HL-60/S4 treated with retinoic acid at 250 ng/mL for 4 days and 3 days (cell line): ENCODE data around the gene DFFA.
"Not testable (repeated sequence)": the region's sequence is repeated elsewhere in the genome, so short reads cannot be mapped to it uniquely, and the experiment has no call there.

ENCODE experiments used
- in situ Hi-C: fragments of 300-500 bp; cut with MboI; formaldehyde crosslinking; loops from 2 replicates; pipeline ENCODE4 v1.7.0; 2022; ENCODE audit warnings: low sequenced_read_pairs

Gene DFFA

DNA sequence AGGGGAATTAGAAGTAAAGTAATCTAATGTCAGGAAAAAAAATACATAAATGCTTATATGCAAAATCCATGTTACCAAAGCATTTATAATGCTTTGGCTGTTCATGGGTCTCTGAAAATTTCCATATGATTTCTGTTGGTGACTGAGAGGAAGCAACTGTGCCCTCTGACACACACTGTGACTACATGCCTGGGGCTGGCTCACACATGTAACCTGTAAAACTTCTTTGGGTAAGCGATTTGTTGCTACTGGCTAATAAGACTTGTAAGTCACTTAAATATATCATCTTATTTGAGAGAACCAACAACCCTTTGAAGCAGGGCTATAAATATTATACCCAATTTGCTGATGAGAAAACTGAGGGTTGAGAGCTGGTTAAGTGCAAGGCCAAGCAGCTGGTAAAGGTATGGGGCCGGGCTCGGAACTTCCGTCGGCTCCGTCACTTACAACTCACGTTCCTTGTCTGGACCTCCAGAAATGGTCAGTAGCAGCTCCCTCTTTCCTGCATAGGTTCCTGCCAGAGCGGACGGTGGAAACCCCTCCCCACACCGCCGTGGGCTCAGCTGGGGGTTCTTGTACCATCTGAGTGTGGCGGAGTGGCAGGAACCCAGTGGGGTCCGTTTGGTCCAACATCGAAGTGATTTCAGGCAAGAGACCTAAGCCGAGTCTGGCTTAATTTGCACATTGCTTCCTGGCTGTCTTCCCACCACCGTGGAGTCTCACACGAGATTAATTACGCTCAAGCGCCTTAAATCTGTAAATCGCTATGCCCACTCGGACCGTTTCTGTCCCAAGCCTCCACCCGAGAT is 714 bp downstream of the DFFA start:
- in situ Hi-C loops, result no loop called here

- in situ Hi-C loops, result no loop called here
Observed at GRCh38 chr1:10470043-10470442, 2.3 kb downstream of the DFFA start.

DNA sequence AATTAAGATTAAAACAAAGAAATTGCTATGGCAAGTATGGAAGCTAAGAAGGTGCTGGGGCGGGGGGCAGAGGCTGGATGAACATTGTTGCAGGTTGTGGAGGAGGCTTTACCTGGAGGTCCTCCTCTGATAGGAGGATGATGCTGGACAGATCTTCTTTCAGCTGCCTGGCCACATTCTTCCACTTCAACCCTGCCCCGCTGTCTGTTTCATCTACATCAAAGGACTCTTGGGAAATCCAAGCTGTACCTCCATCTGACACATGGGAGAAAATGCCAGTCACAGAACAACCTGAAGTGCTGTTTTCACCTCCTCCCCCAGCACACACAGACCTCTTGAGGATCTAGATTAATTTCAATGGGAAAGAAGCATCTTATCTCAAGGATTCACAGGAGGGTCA is 5.3 kb downstream of the DFFA start:
- in situ Hi-C loops, result no loop called here

DNA sequence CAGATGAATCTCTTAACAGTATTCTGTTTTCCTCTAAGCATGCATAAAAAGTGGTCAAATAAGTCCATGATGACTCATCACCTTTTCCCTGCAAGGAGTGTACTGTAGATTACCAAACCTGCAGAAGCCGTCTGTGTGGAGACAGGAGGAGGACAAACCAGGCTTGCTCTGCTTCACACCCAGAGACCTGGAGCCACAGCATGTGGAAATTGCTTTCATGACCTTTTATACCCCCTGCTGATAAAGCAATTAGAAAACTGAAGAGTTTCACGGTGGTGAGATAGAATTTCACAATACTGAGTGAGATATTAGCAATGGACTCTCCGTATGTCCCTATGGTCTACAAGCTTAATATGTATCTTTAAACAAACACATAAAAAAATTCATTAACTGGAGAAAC is 13.1 kb downstream of the DFFA start:
- in situ Hi-C loops, result no loop called here

GRCh38 chr1:10457875-10458274 is 14.5 kb downstream of the DFFA start:
- in situ Hi-C loops, result no loop called here

- in situ Hi-C loops, result not testable (repeated sequence)
Observed at GRCh38 chr1:10457462-10457861, 14.9 kb downstream of the DFFA start.

- in situ Hi-C loops, result no loop called here
Observed at GRCh38 chr1:10456661-10457060, 15.7 kb downstream of the DFFA start.

- in situ Hi-C loops, result no loop called here
Observed at GRCh38 chr1:10456048-10456447, 16.3 kb downstream of the DFFA start.

DNA sequence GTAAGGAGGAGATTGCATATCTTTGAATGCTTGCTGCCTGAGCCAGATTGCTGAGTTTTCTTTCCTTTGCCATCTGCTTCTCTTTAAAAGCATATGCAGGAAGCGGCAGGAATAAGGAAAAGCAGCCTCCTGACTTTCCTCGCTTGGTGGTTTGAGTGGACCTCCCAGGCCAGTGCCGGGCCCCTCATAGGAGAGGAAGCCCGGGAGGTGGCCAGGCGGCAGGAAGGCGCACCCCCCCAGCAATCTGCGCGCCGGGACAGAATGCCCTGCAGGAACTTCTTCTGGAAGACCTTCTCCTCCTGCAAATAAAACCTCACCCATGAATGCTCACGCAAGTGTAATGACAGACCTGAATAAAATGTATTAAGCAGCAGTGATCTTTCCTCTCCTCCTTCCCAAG is 21.0 kb downstream of the DFFA start:
- in situ Hi-C loops, result no loop called here

DNA sequence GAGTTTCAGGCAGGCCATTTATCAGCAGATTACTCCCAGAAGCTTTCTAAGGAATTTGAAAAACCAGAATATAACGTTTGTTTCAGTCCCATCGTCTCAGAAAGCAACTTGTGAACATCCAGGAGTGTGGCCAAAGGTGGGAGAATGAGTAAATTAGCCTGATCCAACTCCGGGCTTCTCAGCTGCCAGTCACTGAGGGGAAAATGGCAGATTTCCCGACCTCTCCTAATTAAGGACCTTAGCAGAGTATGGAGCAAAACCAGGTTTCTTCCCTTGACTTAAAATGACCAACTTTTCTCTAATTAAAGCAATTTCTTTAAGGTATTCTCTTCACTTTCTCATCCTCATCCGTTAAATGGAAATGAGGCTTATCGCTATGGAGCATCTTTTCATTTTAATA is 21.5 kb downstream of the DFFA start:
- in situ Hi-C loops, result no loop called here

DNA sequence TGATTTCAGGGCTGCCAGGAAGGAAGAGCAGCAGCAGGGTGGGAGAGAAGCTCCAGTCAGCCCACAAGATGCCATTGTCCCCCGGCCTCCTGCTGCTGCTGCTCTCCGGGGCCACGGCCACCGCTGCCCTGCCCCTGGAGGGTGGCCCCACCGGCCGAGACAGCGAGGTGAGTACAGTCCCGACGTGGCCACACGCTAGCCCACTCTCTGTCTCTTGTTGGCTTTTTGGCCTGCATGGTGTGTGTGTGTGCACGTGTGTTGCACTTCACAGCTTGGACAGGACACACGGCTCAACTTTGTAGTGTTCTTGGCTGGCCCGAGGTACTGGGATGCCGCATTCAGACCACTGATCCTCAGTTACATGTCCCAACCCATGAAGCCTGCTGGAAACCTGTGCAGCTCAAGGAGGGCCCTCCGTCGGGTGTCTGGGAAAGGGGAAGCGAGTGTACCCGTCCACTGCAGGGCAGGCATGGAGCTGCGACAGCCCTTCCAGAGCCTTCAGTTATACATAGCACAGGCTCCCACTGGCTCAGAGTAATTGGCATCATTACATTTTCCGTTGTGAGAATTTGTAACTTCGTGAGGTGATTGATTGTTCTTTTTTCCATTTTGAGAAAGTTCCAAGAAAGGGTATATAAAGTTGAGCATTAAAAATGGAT is 22.0 kb downstream of the DFFA start:
- in situ Hi-C loops, result no loop called here

DNA sequence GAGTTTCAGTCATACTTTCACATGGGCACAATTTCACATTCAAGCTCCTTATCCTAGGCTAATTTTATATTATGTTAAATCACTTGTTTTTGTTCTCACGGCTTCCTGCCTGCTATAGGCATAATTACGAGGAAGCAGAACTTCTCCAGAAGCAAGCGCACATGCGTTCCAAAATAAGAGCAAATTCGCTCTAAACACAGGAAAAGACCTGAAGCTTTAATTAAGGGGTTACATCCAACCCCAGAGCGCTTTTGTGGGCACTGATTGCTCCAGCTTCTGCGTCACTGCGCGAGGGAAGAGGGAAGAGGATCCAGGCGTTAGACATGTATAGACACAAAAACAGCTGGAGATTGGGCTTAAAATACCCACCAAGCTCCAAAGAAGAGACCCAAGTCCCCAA is 22.6 kb downstream of the DFFA start, which contains the start of gene CORT:
Gene CORT (plus strand): TSS at position 281 of the 400 bp plus-strand sequence. CDS start 193 bp downstream, outside the sequence.
- in situ Hi-C loops, result no loop called here

DNA sequence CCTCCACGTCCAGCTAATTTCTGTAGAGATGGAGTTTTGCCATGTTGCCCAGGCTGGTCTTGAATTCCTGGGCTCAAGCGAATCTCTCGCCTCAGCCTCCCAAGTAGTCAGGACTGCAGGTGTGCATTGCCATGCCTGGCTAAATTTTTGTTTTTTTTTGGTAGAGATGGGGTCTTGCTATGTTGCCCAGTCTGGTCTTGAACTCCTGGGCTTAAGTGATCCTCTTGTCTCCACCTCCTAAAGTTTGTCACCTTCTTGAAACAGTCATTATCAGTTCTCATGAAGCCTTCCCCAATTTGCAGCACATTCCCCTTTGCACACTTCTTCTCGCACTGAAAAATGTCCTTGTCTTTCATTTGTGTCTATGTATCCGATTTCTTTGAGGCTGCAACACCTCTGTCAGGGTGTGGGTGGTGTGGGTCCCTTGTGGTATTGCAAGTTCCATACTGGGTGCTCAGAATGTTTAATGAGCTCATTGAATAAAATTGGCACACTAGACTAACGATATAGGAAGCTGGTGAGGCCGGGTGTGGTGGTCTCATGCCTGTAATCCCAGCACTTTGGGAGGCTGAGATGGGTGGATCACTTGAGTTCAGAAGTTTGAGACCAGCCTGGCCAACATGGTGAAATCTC is 25.4 kb downstream of the DFFA start:
- in situ Hi-C loops, result no loop called here

DNA sequence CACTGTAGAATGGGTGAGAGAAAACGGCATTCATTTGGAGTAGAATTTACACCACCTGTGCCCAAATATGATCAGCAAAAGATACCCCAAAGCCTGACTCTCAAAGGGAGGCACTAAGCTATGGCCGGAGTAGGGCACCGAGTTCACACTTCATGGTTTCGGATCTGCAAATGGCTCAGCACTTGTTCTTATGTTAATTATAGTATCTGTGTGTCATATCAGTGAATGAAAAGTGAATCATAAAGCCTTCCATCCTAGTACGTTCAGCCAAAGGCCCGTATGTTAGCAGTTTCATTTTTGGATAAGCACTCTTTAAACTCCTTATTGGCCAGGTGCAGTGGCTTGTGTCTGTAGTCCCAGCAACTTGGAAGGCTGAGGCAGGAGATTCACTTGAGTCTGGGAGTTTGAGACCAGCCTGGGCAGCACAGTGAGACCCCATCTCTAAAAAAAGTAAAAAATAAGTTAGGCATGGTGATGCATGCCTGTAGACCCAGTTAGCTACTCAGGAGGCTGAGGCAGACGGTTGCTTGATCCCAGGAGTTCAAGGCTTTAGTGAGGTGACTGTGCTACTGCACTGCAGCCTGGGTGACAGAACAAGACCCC is 27.4 kb downstream of the DFFA start:
- in situ Hi-C loops, result no loop called here

DNA sequence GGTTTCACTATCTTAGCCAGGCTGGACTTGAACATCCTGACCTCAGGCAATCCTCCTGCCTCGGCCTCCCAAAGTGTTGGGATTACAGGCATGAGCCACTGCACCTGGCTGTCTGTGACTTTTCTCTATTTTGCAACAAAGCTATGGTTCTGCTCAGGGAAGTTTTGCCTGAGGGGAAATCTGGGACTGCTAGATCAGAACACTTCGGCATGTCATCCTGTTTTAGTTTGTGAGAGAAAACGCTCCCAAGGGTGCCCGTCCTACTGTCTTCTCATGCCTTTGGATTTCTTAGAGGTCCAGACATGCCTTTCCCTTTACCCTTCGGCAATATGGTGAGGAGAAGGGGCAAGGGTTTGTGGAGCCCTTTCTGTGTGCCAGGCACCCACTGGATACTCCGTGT is 28.1 kb downstream of the DFFA start:
- in situ Hi-C loops, result no loop called here

- in situ Hi-C loops, result no loop called here
Observed at GRCh38 chr1:10440794-10441193, 31.5 kb downstream of the DFFA start.

GRCh38 chr1:10440305-10440704 is 32.0 kb downstream of the DFFA start:
- in situ Hi-C loops, result no loop called here

DNA sequence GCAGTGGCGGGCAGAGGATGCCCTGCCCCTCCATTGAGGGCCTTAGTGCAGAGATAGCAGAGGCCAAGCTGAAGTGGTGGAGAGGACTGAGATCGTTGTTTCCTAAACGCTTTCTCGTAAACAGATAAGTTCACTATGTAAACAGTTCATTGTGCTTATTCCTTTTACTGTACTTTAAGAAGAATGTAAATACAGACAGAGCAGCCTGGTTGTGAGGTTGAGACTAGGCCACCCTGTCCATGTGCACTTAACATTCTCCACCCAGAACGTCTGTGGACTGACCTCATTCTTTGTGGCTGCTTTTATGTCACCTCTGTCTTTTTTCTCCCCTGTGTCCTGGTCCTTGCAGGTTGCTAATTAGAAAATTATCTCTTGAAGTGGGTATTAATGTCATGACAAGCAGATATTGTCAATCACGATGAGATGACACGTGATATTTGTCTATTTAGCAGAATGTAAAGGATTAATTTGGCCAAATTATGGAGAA is 33.6 kb downstream of the DFFA start:
- in situ Hi-C loops, result no loop called here

DNA sequence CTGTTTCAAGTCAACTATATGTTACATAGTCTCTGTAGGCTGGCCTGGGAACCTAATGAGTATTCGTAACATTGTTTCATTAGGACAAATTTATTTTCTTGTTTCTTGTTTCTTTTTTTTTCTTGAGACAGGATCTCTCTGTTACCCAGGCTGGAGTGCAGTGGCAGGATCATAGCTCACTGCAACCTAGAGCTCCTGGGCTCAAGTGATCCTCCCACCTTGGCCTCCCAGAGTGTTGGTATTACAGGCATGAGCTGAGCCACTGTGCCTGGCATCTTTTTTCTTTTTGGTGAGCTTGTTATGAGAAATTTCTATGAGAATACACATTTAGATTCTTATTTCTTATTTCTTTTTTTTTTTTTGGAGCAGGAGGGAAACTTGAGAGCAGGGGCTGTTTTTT is 35.3 kb downstream of the DFFA start:
- in situ Hi-C loops, result no loop called here

DNA sequence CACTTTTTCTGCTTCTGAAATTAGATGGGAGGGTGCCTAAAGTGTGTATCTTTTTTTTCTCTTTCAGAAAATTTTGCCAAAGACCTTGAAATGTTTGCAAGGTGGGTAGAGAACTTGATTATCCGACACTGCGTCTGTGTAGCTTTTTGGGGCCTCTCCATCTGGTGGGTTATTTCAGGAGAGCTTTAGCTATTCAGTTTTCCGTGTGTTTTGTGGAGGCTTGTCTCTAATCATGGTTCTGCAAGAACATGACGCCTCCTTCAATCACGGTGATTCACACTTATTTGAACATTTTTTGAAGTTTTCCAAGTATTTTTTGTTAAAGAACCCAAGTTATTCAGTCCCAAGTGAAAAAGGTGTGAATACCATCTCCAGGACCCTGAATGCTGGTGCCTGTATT is 37.7 kb downstream of the DFFA start:
- in situ Hi-C loops, result no loop called here

DNA sequence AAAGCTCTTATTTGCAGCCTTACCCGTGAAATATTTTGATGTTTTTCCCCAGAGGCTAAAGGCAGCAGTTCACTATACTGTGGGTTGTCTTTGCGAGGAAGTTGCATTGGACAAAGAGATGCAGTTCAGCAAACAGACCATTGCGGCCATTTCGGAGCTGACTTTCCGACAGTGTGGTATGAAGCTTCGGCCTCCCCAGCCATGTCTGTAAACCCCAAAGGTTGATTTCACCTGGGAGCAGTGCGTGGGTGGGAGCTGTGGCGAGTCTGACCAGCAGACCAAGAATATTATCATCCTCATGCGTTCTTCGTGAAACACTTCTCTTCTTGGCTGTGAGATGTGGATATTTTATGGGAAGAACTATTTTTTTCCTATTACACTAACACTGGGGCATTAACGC is 38.5 kb downstream of the DFFA start:
- in situ Hi-C loops, result no loop called here
